Stimulated activated CD4-positive, alpha-beta T cell treated with anti-CD3 and anti-CD28 coated beads, Interleukin-4, amount 100 ng/mL, for 4 hours (primary cell): ENCODE data around the gene ATP6V0E1.
"Not testable (repeated sequence)": the region's sequence is repeated elsewhere in the genome, so short reads cannot be mapped to it uniquely, and the experiment has no call there.

Experiments used
- DNase-seq, 2 experiments: peaks; one replicate each; pipeline ENCODE4 v3.0.0-alpha.2; 2020

The ATP6V0E1 gene

DNA sequence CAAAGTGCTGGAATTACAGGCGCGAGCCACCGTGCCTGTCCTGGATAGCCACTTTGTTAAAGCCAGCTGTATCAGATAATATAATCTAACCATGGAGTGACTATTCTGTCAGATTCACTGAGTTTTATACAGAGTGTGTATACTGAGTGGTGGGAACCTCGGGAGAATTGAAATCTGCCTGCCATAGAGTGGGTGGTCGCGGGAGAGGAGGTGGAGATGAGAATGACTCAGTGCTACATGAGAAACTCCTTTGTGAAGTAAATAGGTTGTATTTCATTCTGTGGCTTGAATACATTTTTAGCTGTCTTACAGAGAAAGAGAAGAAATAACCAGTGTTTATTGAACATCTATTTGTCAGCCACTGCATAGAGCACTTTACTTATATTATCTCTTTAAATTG is 26.4 kb downstream of the ATP6V0E1 start:
- peak; percentile 19 to 35 for DNase-seq

GRCh38 chr5:173010547-173011464 is 27.2 kb downstream of the ATP6V0E1 start:
- DNase-seq, result no peak

DNA sequence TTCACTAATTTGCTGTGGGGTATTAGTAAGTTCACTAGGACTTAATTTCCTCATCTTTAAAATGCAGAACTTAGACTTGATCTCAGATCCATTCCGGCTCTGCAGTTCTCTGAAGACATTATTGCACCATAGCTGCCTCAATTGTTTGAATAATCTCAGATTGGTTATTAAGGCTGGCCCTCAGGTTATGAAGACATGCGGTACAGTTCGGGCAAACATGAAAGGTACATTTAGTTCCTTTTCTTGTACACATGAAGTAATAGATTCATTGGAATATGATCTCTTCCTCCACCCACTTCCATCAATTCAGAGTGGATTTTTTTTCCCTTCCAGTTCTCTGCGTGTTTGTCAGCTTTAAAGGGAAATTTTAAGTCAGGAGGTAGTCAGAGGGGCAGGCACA is 28.0 kb downstream of the ATP6V0E1 start:
- DNase-seq, result no peak

- no peak for DNase-seq
Measured at GRCh38 chr5:173012882-173013281, 29.3 kb downstream of the ATP6V0E1 start.

DNA sequence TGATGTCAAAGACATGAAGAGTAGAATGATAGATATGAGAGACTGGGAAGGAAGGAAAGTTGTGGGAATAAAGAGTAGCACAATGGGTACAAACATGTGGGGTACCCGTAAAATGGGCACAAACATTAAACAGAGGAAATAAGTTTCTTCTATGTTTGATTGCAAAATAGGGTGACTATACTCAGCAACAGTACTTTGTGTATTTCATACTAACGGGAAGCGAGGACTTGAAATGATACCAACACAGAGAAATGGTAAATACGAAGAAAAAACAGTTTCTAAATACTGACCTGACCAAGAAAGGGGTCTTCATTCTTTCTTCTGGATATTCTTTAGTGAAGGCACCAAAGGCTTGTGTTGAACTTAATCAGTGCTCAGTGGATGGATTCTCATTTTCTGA is 31.1 kb downstream of the ATP6V0E1 start:
- no peak for DNase-seq

- DNase-seq, result no peak
Measured at GRCh38 chr5:173015192-173015591, 31.6 kb downstream of the ATP6V0E1 start.

DNA sequence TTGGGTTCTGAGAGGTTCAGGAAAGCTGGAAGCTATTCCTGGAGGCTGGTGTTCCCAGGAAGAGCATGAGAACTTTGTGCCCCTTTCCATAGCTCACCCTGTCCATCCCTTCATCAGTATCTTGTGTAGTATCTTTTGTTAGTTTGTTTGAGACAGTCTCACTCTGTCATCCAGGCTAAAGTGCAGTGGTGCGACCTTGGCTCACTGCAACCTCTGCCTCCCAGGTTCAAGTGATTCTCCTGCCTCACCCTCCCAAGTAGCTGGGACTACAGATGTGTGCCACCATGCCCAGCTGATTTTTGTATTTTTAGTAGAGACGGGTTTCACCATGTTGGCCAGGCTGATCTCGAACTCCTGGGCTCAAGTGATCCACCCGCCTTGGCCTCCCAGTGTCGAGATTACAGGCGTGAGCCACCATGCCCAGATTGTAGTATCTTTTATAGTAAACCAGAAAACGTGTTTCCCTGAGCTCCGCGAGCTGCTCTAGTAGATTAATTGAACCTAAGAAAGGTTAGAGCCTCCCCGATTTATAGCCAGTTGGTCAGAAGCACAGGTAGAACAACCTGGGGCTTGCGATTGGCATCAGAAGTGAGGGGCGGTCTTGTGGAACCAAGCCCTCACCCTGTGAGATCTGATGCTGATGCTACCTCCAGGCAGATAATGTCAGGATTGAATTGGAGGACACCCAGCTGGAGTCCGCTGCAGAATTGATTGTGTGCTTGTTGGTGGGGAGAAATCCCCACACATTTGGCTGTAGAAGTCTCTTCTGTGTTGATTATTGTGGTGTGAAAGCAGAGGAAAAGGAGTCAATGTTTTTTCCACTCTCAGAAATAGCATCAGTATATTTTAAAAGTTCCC is 32.3 kb downstream of the ATP6V0E1 start:
- DNase-seq, result no peak

GRCh38 chr5:173016598-173017046 is 33.1 kb downstream of the ATP6V0E1 start:
- no peak for DNase-seq

DNA sequence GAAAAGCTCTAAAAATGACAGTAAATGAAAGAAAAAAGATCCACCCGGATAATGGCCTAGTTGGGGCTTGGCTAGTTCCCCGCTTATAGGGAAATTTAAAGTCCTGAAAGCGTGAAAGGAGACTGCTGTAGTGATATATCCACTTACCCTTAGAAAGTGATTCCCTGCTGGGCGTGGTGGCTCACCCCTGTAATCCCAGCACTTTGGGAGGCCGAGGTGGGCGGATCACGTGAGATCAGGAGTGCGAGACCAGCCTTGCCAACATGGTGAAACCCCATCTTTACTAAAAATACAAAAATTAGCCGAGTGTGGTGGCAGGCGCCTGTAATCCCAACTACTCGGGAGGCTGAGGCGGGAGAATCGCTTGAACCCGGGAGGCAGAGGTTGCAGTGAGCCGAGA is 33.5 kb downstream of the ATP6V0E1 start:
- DNase-seq, result not testable (repeated sequence)

- no peak for DNase-seq
Measured at GRCh38 chr5:173018358-173018757, 34.8 kb downstream of the ATP6V0E1 start.

DNA sequence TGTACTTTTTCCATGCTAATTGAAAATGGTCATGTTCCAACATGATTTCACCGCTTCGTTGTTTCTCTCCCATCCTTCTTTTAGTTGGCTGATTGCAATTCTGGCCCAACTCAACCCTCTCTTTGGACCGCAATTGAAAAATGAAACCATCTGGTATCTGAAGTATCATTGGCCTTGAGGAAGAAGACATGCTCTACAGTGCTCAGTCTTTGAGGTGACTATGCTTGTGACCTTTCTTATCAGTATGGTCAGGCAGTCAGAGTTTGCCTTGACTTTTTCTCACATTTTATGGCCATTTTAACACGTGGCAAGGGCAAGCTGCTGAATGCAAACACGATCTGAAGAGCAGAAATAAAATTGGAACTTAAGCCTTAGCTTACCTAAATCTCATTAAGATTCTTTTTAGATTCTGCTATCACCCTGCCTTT is 36.6 kb downstream of the ATP6V0E1 start:
- DNase-seq, result no peak

DNA sequence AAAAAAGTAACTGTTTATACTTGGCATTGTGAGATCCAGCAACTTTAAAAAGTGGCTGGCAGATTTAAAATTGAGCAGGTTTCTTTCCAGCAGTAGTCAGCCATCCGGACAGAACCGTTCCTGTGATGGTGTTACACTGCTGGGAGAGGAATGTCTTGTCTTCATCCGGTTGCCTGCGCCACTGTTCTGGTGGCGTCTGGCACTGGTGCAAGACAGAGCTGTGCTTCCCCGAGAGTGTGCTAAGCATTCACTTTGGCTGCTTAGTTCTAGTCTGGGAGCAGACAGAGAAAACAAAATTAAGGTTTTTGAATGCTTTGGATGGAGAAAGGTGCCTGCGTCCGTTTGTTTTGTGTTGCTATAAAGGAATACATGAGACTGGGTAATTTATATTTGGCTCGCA is 37.1 kb downstream of the ATP6V0E1 start:
- no peak for DNase-seq

GRCh38 chr5:173025651-173026050 is 42.1 kb downstream of the ATP6V0E1 start:
- DNase-seq, result no peak

- DNase-seq, result no peak
Measured at GRCh38 chr5:173027905-173028304, 44.3 kb downstream of the ATP6V0E1 start.

DNA sequence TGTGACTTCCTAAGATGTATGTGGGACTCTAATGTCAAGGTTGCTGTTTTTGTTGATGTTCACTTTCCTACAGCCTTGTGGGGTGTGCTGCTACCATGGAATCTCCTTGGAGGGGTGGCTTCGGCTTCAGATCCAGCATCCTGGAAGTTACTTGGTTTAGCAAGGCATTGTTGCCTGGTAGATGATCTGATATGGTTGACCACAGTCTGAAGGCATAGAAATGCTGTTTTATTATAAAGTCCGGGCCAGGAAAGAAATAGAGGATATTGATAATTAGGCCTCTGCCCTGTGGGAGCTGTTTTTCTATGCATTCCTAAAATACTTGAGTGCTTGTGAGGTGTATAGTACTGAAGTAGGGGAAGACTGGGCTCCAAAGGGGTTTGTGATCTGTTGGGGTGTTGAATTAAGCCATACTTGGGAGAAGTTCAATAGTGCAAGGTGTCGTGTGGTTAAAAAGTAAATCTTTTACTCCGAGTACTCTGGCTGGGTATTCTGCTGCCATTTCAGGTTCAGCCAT is 45.3 kb downstream of the ATP6V0E1 start:
- DNase-seq, result no peak

DNA sequence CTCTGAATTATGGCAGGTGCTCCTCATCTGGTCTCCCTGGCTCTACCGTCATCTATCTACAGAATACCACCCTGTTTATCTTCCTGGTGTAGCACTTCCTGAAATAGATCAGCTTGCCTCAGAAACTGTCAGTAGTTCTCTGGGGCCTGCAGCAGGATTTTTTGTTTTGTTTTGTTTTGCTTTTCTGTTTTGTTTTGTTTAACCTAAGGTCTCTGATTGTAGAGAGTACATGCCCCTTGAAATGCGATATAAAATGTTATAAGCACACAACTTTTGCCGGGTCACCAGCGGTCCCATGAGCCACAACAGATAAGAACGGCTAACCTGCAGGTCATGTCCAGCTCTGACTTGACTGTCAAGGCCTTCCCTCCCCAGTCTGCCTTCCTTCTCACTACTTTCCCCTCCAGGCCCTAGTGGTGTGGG is 45.9 kb downstream of the ATP6V0E1 start:
- no peak for DNase-seq

GRCh38 chr5:173032096-173032495 is 48.5 kb downstream of the ATP6V0E1 start:
- not testable (repeated sequence) for DNase-seq

GRCh38 chr5:173032730-173033129 is 49.2 kb downstream of the ATP6V0E1 start:
- DNase-seq, result no peak

DNA sequence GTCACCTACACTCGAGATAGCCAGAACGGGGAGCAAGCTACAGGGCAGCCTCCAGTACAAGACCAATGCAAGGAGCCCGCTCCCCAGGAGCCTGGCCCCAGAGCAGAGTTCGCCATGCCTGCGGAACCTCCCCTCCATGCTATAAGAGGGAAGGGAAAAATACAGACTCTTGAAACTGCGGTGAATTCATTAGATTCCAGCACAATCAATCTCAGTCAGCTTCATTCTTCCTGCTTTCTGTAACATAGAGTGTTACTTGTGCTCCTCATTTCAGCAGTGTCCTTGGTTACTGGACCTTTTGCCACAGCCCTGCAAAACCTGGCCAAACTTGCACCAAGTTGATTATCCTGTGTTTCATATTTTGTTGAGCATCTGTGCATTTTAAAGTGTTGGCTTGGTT is 50.4 kb downstream of the ATP6V0E1 start:
- no peak for DNase-seq

GRCh38 chr5:173035904-173036707 is 52.5 kb downstream of the ATP6V0E1 start:
- peak in 1 of 2 experiments; percentile 20 for DNase-seq

DNA sequence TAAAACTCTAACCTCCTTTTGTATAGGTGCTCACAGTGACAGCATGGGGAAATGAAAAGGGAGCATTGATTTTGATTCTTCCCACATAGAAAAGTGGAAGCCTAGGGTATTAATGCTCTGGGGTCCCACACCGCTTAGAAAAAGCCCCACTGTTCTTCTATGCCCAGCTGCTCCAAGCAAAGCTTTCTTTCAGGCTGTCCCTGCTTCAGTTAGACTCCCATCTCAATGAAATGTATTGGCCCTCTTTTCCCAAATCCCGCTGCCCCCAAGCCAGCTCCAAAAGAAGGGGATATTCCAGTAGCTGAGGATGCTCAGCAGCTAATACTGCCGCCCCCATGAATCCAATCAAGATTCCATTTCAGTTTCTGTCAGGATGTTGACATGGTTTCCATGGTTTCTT is 55.6 kb downstream of the ATP6V0E1 start:
- no peak for DNase-seq

DNA sequence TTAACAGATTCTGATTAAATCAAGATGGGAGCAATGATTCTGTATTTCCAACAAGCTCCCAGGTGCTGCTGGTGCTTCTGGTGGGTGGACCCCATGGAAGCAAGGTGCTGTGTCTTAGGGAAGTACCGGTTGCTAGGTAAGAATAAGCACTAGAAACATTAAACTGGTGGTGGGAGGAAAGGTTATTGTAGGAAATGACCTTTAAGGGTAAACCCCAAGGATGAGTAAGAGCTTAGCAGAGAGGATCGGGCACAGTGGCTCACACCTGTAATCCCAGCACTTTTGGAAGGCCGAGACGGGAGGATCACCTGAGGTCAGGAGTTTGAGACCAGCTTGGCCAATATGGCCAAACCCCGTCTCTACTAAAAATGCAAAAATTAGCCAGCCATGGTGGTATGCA is 56.4 kb downstream of the ATP6V0E1 start:
- no peak for DNase-seq
